ENCODE results near the gene NCOA1. TPM values are rescaled to one million over a fixed set of nuclear protein-coding genes. Genes with fewer than 3 reads are reported as not detected.

Gene NCOA1
- total RNA-seq, 1 experiment from 2014 or later: 27.5 TPM

- ChIA-PET POLR2A (ENCODE audit: low non-redundant PET) (no interaction called here), CTCF (no interaction called here)
- H3K4me1 ChIP-seq (ENCODE audit: insufficient read depth, low read length, poor library complexity, severe bottlenecking): no peaks in the 10 kb centered on the region
- TF ChIP-seq, protein P1, sequence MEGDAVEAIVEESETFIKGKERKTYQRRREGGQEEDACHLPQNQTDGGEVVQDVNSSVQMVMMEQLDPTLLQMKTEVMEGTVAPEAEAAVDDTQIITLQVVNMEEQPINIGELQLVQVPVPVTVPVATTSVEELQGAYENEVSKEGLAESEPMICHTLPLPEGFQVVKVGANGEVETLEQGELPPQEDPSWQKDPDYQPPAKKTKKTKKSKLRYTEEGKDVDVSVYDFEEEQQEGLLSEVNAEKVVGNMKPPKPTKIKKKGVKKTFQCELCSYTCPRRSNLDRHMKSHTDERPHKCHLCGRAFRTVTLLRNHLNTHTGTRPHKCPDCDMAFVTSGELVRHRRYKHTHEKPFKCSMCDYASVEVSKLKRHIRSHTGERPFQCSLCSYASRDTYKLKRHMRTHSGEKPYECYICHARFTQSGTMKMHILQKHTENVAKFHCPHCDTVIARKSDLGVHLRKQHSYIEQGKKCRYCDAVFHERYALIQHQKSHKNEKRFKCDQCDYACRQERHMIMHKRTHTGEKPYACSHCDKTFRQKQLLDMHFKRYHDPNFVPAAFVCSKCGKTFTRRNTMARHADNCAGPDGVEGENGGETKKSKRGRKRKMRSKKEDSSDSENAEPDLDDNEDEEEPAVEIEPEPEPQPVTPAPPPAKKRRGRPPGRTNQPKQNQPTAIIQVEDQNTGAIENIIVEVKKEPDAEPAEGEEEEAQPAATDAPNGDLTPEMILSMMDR (conservative IDR thresholded peaks at IDR 0.05; ENCODE audit: low read depth, low read length): no peak
- TF ChIP-seq EZH2 (IDR thresholded peaks at IDR 0.05; ENCODE audit: borderline replicate concordance, low read depth, low read length, poor library complexity, severe bottlenecking): no peak
- no peaks in the 10 kb centered on the region for H3K9me3 ChIP-seq (ENCODE audit: low read depth, low read length, poor library complexity, severe bottlenecking)
- BruUV-seq (replicated peaks): no TSS peak
- no peak for DNase-seq (ENCODE audit: low spot score)
- no peak overlapping the region for H3K27ac ChIP-seq (ENCODE audit: low read depth, low read length, poor library complexity, severe bottlenecking)
- H3K36me3 ChIP-seq (ENCODE audit: insufficient read depth, low read length, poor library complexity, severe bottlenecking): peaks cover 8% of the 10 kb centered on the region
- no peak overlapping the region for H3K4me3 ChIP-seq (ENCODE audit: low read depth, low read length, poor library complexity, severe bottlenecking)
- intact Hi-C loops (cut with micrococcal nuclease; ENCODE audit: unreplicated experiment): no loop called here
- no peaks in the 10 kb centered on the region for H3K27me3 ChIP-seq (replicated peaks; ENCODE audit: insufficient read depth, low read depth, low read length, poor library complexity)
These were observed 221.2 kb downstream of the NCOA1 start for GRCh38 chr2:24712296-24712695.

DNA sequence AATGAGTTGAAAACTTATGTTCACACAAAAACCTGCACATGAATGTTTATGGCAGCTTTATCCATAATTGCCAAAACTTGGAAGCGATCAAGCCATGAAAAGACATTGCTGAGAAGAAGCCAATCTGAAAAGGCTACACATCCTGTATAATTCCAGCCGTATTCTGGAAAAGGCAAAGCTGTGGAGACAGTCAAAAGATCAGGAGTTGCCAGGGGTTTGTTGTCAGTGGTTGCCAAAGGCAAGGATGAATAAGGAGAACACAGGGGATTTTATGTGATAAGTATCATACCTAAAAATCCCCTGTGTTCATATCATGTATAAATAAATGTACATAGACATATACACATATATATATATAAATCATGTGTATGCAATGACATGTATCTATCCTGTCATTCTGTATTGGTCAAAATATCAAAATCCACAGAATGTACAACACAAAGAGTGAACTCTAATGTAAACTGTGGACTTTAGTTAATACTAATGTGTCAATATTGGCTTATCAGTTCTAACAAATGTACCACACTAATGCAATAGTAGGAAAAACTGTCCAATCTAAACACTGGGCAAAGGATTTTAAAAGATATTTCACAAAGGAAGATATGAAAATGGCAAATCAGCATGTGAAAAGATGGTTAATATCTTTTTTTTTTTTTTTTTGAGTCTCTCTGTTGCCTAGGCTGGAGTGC lies 226.4 kb downstream of the NCOA1 start:
- Histone ChIP-seq H3K27me3 (replicated peaks; ENCODE audit: insufficient read depth, low read depth, low read length, poor library complexity) (no peaks in the 10 kb centered on the region), H3K4me3 (ENCODE audit: low read depth, low read length, poor library complexity, severe bottlenecking) (no peak overlapping the region), H3K4me1 (ENCODE audit: insufficient read depth, low read length, poor library complexity, severe bottlenecking) (peaks cover 12% of the 10 kb centered on the region), H3K36me3 (ENCODE audit: insufficient read depth, low read length, poor library complexity, severe bottlenecking) (peaks cover 8% of the 10 kb centered on the region), H3K9me3 (ENCODE audit: low read depth, low read length, poor library complexity, severe bottlenecking) (no peaks in the 10 kb centered on the region), H3K27ac (ENCODE audit: low read depth, low read length, poor library complexity, severe bottlenecking) (no peak overlapping the region)
- TF ChIP-seq, protein P1 (conservative IDR thresholded peaks at IDR 0.05; ENCODE audit: low read depth, low read length): no peak
- TF ChIP-seq EZH2 (IDR thresholded peaks at IDR 0.05; ENCODE audit: borderline replicate concordance, low read depth, low read length, poor library complexity, severe bottlenecking): no peak
- intact Hi-C loops (cut with micrococcal nuclease; ENCODE audit: unreplicated experiment): no loop called here
- no TSS peak for BruUV-seq (replicated peaks)
- ChIA-PET CTCF (no interaction called here), POLR2A (ENCODE audit: low non-redundant PET) (no interaction called here)
- no peak for DNase-seq (ENCODE audit: low spot score)

DNA sequence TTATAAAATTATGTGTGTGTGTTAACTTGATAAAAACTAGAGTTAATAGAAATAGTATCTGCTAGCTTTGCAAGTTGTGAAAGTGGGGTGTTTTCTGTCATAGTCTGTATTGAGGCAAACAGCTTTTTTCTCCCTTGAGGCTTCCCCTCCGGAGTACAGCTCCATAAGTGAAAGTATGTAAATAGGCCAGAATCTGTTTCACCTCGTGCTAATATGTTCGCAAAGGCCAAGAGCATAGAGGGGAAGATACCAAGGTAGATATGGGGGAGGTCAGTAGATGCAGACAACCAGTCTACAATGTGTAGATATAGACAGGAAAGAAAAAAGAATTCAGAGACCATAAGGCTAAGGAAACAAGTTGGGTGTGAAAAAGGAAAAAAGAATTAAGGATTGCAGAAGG lies 229.3 kb downstream of the NCOA1 start:
- BruUV-seq (replicated peaks): no TSS peak
- H3K9me3 ChIP-seq (ENCODE audit: low read depth, low read length, poor library complexity, severe bottlenecking): no peaks in the 10 kb centered on the region
- no peak for DNase-seq (ENCODE audit: low spot score)

DNA sequence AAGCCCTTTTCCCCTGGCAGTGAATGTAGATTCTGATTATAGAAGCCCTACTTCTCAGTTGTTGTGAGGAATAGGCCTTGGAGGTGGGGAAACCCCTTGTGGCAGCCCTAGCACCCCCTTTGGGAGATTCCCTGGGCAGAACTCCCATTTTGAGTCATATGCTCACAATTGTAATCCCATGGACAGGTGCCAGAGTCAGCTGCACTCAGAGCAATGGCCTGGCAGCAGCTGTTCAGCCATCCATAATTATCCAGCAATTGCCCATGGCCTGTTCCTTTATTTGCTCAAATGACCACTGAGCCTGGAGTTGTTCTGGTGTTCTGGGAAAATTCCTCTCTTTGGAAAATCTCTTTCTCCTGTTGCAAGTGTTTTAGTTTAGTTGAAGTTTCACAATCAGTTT lies 230.4 kb downstream of the NCOA1 start:
- Histone ChIP-seq H3K27ac (ENCODE audit: low read depth, low read length, poor library complexity, severe bottlenecking) (no peak overlapping the region), H3K27me3 (replicated peaks; ENCODE audit: insufficient read depth, low read depth, low read length, poor library complexity) (no peaks in the 10 kb centered on the region), H3K4me3 (ENCODE audit: low read depth, low read length, poor library complexity, severe bottlenecking) (no peak overlapping the region), H3K9me3 (ENCODE audit: low read depth, low read length, poor library complexity, severe bottlenecking) (no peaks in the 10 kb centered on the region), H3K4me1 (ENCODE audit: insufficient read depth, low read length, poor library complexity, severe bottlenecking) (peaks cover 18% of the 10 kb centered on the region), H3K36me3 (ENCODE audit: insufficient read depth, low read length, poor library complexity, severe bottlenecking) (peaks cover 4% of the 10 kb centered on the region)
- peak; percentile 32 for DNase-seq (ENCODE audit: low spot score)
- TF ChIP-seq, protein P1 (conservative IDR thresholded peaks at IDR 0.05; ENCODE audit: low read depth, low read length): no peak
- no peak for TF ChIP-seq EZH2 (IDR thresholded peaks at IDR 0.05; ENCODE audit: borderline replicate concordance, low read depth, low read length, poor library complexity, severe bottlenecking)
- CTCF ChIA-PET: no interaction called here
- BruUV-seq (replicated peaks): no TSS peak
- intact Hi-C loops (cut with micrococcal nuclease; ENCODE audit: unreplicated experiment): no loop called here
- POLR2A ChIA-PET (ENCODE audit: low non-redundant PET): interaction anchor here (0.7 kb wide), 1 partner anchor 34 kb away, joined by 5 read pairs; no protein-coding TSS in a partner anchor

More for the DNA sequence above, 229.3 kb downstream of the NCOA1 start:
- no peak overlapping the region for H3K27ac ChIP-seq (ENCODE audit: low read depth, low read length, poor library complexity, severe bottlenecking)
- peaks cover 18% of the 10 kb centered on the region for H3K4me1 ChIP-seq (ENCODE audit: insufficient read depth, low read length, poor library complexity, severe bottlenecking)
- intact Hi-C loops (cut with micrococcal nuclease; ENCODE audit: unreplicated experiment): no loop called here
- POLR2A ChIA-PET (ENCODE audit: low non-redundant PET): no interaction called here
- peaks cover 8% of the 10 kb centered on the region for H3K36me3 ChIP-seq (ENCODE audit: insufficient read depth, low read length, poor library complexity, severe bottlenecking)
- no peaks in the 10 kb centered on the region for H3K27me3 ChIP-seq (replicated peaks; ENCODE audit: insufficient read depth, low read depth, low read length, poor library complexity)
- TF ChIP-seq EZH2 (IDR thresholded peaks at IDR 0.05; ENCODE audit: borderline replicate concordance, low read depth, low read length, poor library complexity, severe bottlenecking): no peak
- CTCF ChIA-PET: no interaction called here
- no peak overlapping the region for H3K4me3 ChIP-seq (ENCODE audit: low read depth, low read length, poor library complexity, severe bottlenecking)

Data from A673 (cell line).